ENCODE measurements around the gene LEF1.

Gene LEF1

GRCh38 chr4:108109111-108109510, 59.6 kb downstream of the LEF1 start:
- DNase-seq: no peak

- no peak for DNase-seq
Observed at GRCh38 chr4:108107729-108108382, 60.9 kb downstream of the LEF1 start.

- DNase-seq: no peak
Observed at GRCh38 chr4:108107101-108107500, 61.6 kb downstream of the LEF1 start.

- no peak for DNase-seq
Observed at GRCh38 chr4:108106186-108106585, 62.5 kb downstream of the LEF1 start.

- DNase-seq: no peak
Observed at GRCh38 chr4:108103099-108103862, 65.5 kb downstream of the LEF1 start.

- no peak for DNase-seq
Observed at GRCh38 chr4:108100827-108101226, 67.9 kb downstream of the LEF1 start.

- DNase-seq: no peak
Observed at GRCh38 chr4:108099838-108100237, 68.9 kb downstream of the LEF1 start.

GRCh38 chr4:108097990-108098553, 70.7 kb downstream of the LEF1 start:
- no peak for DNase-seq

- no peak for DNase-seq
Observed at GRCh38 chr4:108094923-108095482, 73.7 kb downstream of the LEF1 start.

- no peak for DNase-seq
Observed at GRCh38 chr4:108094131-108094530, 74.6 kb downstream of the LEF1 start.

- DNase-seq: no peak
Observed at GRCh38 chr4:108092288-108092687, 76.4 kb downstream of the LEF1 start.

- no peak for DNase-seq
Observed at GRCh38 chr4:108087293-108087967, 81.3 kb downstream of the LEF1 start.

- DNase-seq: no peak
Observed at GRCh38 chr4:108081256-108081655, 87.5 kb downstream of the LEF1 start.

GRCh38 chr4:108080747-108081146, 88.0 kb downstream of the LEF1 start:
- DNase-seq: peak; percentile 34

- no peak for DNase-seq
Observed at GRCh38 chr4:108078024-108078733, 90.6 kb downstream of the LEF1 start.

- peak; percentile 42 for DNase-seq
Observed at GRCh38 chr4:108072300-108072699, 96.4 kb downstream of the LEF1 start.

GRCh38 chr4:108070775-108071174, 98.0 kb downstream of the LEF1 start:
- DNase-seq: no peak

GRCh38 chr4:108068442-108068841, 100.3 kb downstream of the LEF1 start:
- no peak for DNase-seq

- no peak for DNase-seq
Observed at GRCh38 chr4:108060686-108061321, 107.9 kb downstream of the LEF1 start.

GRCh38 chr4:108060164-108060563, 108.6 kb downstream of the LEF1 start:
- DNase-seq: no peak

- DNase-seq: no peak
Observed at GRCh38 chr4:108058685-108059440, 109.9 kb downstream of the LEF1 start.

Measured in stimulated activated CD4-positive, alpha-beta T cell treated with anti-CD3 and anti-CD28 coated beads, Interleukin-4, amount 100 ng/mL, for 1 hour (primary cell).